ENCODE results near the gene XYLT1.

The XYLT1 gene

GRCh38 chr16:17369421-17370222 is 101.1 kb downstream of the XYLT1 start:
- DNase-seq: peak; percentile 83

GRCh38 chr16:17368951-17369350 is 101.8 kb downstream of the XYLT1 start:
- no peak for DNase-seq

DNA sequence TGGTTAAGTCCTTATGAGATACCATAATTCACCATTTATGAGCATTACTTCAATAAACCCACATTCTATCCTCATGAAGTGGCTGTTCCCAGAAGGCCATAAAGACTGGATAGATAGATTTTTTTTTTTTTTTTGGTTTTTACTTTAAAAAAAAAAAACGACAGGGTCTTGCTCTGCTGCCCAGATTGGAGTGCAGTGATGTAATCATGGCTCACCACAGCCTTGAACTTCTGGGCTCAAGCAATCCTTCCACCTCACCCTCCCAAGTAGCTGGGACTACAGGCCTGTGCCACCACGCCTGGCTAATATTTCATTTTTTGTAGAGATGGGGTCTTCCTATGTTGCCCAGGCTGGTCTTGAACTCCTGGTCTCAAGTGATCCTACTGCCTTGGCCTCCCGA is 102.3 kb downstream of the XYLT1 start:
- no peak for DNase-seq

- DNase-seq: no peak
Observed at GRCh38 chr16:17367923-17368322, 102.8 kb downstream of the XYLT1 start.

- DNase-seq: no peak
Observed at GRCh38 chr16:17367036-17367435, 103.7 kb downstream of the XYLT1 start.

GRCh38 chr16:17366299-17366961 is 104.3 kb downstream of the XYLT1 start:
- no peak for DNase-seq

- no peak for DNase-seq
Observed at GRCh38 chr16:17365591-17366298, 105.0 kb downstream of the XYLT1 start.

- DNase-seq: no peak
Observed at GRCh38 chr16:17365211-17365541, 105.6 kb downstream of the XYLT1 start.

DNA sequence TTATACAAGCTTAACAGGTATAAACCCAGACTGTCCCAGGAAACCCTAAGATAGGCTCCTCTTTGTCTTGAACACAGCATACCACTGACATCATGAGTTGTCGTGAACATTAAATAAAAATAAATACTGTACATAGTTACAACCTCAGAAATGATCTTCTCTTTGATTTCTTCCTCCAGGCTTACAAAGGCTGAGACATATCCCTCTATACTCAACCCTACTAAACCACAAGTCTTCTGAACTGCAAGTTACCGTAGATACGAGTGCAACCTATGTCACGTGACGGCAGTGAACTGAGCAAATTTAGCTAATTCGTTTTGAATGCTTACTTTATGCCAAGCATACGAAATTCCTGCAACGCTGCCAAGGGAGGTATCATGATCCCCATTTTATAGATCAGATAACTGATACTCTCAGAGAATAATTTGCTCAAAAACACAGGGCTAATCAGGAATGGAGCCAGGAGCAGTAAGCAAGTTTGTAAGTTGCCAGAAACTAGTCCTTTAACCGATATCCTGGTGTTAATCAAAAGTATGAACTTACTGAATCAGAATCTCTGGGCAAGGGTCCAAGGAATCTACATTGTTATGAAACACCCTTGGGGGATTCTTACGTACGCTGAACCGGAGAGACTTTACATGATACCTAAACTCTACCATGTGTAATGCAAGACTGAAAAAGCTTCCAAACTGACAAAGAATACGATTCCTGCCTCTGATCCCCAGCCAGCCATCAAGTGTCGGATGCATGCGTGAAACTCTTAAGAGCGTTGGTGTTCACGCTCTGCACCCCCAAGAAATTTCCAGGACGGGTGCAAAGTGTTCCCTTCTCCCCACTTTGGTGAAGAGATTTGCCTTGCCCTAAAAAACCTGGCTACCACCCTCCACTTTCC is 106.2 kb downstream of the XYLT1 start:
- peak; percentile 59 for DNase-seq

DNA sequence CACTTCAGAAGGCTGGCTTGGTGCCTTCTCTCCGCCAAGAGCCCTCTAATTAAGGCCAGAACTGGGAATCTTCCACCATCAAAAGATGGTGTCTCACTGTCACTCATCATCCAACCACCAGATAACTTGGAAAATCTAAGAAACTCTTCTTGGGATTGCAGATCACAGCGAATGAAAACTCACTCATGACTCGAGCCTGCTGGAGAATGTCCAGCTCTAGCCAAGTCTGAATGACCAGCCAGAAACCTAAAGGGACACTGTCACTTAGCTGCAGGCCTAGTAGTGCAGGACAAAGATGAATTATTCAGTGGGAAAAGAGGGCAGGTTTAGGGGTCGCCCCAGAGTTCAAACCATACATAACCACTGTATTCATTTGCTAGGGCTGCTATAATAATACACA is 107.8 kb downstream of the XYLT1 start:
- DNase-seq: no peak

DNA sequence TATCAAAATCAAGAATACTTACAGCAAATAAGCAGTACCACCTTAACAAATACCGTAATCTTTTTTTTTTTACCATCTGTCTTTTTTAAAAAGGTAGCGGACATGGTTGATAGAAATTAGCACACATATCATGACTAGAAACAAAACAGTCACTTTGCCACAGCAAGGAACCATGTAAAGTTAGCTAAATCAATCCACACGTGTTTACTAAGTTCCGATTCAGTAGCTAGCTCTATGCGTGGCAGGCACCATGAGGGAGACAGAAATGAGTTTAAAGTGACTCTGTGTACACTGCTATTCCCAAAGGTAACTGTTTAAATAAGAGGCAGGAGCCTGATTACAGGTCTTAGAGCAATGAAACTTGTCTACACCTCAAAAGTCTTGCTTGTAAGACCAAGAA is 108.6 kb downstream of the XYLT1 start:
- no peak for DNase-seq

DNA sequence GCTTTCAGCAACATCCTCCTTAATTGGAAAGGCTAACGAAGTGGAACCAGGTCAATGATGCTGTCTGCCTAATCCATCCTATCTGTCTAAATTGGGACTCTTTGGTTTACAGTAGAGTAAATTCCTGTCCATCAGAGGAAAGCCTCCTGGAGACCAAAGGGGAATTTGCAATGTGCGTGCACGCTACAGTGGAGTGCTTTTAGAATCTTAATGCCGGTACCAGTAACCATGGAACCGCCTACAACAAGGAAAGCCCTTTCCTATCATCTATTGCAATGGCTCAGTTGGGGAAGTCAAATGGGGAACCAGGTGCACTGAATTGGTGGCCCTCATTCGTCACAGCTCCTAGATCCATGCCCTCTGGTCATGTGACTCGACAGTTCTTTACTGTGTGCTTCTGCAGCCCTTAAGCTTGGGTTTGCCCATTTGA is 110.1 kb downstream of the XYLT1 start:
- no peak for DNase-seq

DNA sequence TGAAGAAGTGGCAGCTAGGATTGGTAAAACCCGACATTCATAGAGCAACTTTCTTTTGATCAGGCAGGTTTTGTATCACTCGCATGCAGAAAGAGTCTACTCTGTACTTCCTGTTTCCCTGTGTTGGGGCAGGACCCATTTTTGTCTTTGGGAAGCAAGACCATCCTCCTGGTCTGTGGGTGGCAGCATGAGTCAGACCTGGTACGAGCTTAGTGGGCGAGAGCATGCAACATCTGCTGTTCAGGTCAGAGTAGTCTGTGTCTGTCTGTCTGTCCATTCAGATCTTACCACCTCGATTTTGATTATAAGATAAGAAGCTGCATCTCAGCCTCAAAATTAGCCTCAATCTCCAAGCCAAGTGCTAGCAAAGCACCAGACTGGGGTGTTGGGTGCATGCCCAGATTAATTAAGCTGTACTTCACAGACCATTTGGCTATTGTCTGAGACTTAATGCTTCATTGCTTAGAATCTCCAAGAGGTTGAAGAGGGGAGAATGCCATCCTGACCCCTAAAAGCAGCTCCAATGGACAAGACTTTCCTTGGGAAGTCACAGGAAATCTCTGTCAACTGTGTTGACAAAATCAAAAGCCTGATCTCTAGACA is 110.9 kb downstream of the XYLT1 start:
- peak; percentile 78 for DNase-seq

GRCh38 chr16:17358846-17359245 is 111.9 kb downstream of the XYLT1 start:
- DNase-seq: no peak

DNA sequence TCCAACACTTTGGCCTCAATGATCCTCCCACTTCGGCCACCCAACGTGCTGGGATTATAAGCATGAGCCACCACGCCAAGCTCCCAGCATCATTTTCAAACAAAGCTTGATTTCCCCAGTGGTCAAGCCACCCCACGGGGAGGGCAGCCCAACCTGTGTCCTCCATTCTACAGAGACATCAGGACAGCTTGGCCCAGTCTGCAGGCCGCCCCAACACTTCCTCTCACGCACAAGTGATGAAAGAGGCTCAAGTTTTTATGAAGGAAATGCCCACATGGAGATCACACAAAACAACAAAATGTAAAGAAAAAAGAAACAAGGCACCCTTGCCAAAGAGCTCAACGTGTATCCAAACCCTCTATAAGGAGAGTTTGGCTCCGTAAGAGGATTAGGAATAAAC is 112.4 kb downstream of the XYLT1 start:
- no peak for DNase-seq

DNA sequence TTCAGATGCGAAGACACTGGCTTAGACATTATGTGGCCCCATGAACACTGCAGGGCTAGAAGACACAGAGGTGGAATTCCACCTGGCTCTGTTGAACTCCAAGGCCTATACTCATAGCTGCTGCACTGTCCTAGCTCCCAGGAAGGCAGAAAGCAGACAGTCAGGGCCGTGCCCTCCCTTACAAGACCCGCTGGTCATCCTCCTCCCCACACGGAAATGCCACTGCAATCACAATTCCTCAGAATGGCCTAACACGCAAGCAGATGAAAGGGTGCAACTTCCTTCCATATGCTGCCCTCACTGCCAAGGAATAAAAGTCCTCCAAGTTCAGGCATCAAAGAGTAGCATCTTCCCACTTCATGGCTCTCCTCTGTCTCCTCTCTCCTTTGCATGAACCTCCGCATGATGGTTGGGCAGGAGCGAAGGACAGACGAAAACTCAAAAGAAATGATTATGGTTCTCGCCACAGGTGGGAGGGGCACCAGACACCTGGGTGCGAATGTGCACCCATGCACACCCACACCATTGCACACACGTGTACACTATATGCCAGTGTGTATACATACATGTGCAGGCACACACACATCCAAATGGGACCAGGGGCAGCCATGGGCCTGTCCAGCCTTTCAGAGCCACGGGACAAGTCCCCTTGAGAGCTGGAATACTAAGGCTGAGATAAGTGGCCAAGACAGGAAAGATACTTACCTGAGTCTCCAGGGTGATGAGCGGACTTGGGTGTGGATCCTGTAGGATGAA is 113.3 kb downstream of the XYLT1 start:
- no peak for DNase-seq

- no peak for DNase-seq
Observed at GRCh38 chr16:17356243-17356933, 114.4 kb downstream of the XYLT1 start.

GRCh38 chr16:17354685-17355084 is 116.1 kb downstream of the XYLT1 start:
- no peak for DNase-seq

DNA sequence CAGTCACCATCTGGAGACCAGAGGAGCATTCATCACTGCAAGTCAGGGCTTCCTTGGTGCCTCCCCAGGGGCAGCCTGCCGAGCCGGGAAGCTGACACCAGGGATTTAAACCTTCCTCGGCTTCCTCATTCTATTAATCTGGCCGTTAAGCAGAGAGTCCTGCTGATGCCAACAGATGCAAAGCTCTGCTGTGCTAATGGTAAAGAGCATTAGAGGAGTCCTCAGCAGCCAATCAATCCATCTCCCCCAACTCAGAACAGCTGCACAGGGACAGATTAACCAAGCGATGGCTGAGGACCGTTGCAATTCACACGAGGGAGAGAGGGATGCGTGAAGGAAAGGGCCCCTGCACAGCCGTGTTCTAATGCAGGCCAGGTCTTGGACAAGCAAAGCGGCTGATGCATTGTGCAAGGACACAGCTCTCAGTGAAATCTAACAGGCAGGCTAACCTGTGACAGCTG is 116.6 kb downstream of the XYLT1 start:
- DNase-seq: no peak

GRCh38 chr16:17353561-17353960 is 117.2 kb downstream of the XYLT1 start:
- DNase-seq: no peak

GRCh38 chr16:17351441-17352035 is 119.2 kb downstream of the XYLT1 start:
- DNase-seq: no peak
